Osteocyte (in vitro differentiated cells): Measurements from ENCODE around the gene APBA2. TPM values are rescaled to one million over a fixed set of nuclear protein-coding genes. Genes with fewer than 3 reads are reported as not detected.
A peak's percentile ranks its signal among the peaks of the same experiment; 100 is the strongest.

Experiments
- DNase-seq: peaks from one replicate; pipeline ENCODE4 v3.0.0; 2021; ENCODE audit warnings: mixed read lengths; ENCODE audit not compliant: unreplicated experiment; ENCODE audit errors: extremely low spot score
- H3K27ac Mint-ChIP-seq: one replicate; pipeline ENCODE4 v1.8.0; 2021; ENCODE audit warnings: mild to moderate bottlenecking, mixed read lengths; ENCODE audit not compliant: unreplicated experiment
- H3K27me3 Mint-ChIP-seq: one replicate; pipeline ENCODE4 v1.8.0; 2021; ENCODE audit warnings: mixed read lengths; ENCODE audit not compliant: unreplicated experiment
- H3K36me3 Mint-ChIP-seq: one replicate; pipeline ENCODE4 v1.8.0; 2021; ENCODE audit warnings: mixed read lengths; ENCODE audit not compliant: unreplicated experiment
- H3K4me1 Mint-ChIP-seq: one replicate; pipeline ENCODE4 v1.8.0; 2021; ENCODE audit warnings: mixed read lengths; ENCODE audit not compliant: unreplicated experiment
- H3K4me3 Mint-ChIP-seq: one replicate; pipeline ENCODE4 v1.8.0; 2021; ENCODE audit warnings: mild to moderate bottlenecking, moderate library complexity, mixed read lengths; ENCODE audit not compliant: unreplicated experiment
- H3K9me3 Mint-ChIP-seq: one replicate; pipeline ENCODE4 v1.8.0; 2021; ENCODE audit warnings: mixed read lengths; ENCODE audit not compliant: unreplicated experiment
- CTCF ChIP-seq: fragments of 200-600 bp; sonication (generic); IDR thresholded peaks from 2 replicates; pipeline ENCODE4 v1.5.0; 2021; ENCODE audit warnings: antibody characterized with exemption, mild to moderate bottlenecking, moderate library complexity
- total RNA-seq: library from RNA; stranded (reverse); gene quantifications from 2 replicates; pipeline ENCODE4 v1.2.1, GENCODE V29; 2021

Gene APBA2
- total RNA-seq, 1 donor from 2014 or later = 23.5 TPM

GRCh38 chr15:28974142-28974541, 88.4 kb downstream of the APBA2 start:
- H3K9me3 Mint-ChIP-seq = no peaks in the 10 kb centered on the region
- H3K4me1 Mint-ChIP-seq = peaks cover 26% of the 10 kb centered on the region
- no peak overlapping the region for H3K27ac Mint-ChIP-seq
- TF ChIP-seq CTCF = no peak
- no peaks in the 10 kb centered on the region for H3K27me3 Mint-ChIP-seq
- DNase-seq = peak; percentile 67
- H3K4me3 Mint-ChIP-seq = no peak overlapping the region
- H3K36me3 Mint-ChIP-seq = peaks cover 4% of the 10 kb centered on the region

DNA sequence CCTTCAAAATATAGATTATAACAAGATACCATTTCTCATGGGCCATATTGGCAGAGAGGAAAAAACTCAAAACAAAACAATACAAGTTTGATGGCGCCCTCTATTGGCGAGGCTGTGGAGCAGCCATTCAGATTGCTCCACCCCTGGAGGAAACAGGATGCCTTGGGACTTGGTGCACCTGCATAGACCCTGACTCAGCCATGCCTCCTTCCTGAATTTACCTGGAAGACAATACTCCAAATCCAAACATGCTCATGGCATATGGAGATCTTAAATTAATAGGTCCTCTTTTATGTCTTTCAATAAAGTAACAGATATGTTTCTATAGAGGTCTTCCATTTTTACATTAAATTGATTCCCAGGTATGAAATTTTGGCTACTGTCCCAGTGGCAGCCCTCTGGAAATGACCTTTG, 90.0 kb downstream of the APBA2 start:
- peak; percentile 57 for DNase-seq
- no peaks in the 10 kb centered on the region for H3K9me3 Mint-ChIP-seq
- no peak overlapping the region for H3K4me3 Mint-ChIP-seq
- H3K4me1 Mint-ChIP-seq = peaks cover 35% of the 10 kb centered on the region
- H3K27me3 Mint-ChIP-seq = no peaks in the 10 kb centered on the region
- peak; percentile 62 for TF ChIP-seq CTCF
- no peak overlapping the region for H3K27ac Mint-ChIP-seq
- H3K36me3 Mint-ChIP-seq = peaks cover 4% of the 10 kb centered on the region

DNA sequence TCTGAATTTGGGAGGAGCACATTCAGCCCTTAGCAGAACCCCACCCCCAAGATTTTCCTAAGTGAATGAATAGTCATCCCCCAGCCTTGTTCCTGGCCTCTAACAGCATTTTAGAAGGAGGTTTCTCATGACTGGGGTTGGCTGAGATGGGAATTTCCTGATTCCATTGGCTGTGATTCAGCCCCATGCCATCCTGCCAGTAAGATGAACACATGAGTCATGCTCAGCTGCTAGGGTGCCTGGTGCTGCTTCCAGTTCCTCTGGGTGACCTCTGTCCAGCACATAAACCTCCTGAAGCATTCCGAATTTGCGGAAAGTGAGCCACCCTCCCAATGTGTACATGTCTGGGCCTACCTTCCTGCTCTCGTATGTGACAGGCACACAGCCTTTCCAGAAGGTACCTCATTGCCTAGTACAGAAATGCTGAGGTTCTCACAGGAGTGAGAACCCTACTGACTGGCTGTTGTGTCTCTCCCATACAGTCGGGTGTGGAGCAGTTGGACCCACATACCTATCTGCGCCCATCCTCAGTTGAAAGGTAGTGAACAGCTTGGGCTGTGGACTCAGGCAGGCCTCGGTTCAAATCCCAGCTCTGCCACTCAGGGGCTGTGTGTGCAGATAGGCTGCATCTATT, 91.7 kb downstream of the APBA2 start:
- no peaks in the 10 kb centered on the region for H3K9me3 Mint-ChIP-seq
- H3K4me1 Mint-ChIP-seq = peaks cover 31% of the 10 kb centered on the region
- H3K36me3 Mint-ChIP-seq = no peaks in the 10 kb centered on the region
- peak; percentile 88 for DNase-seq
- H3K27ac Mint-ChIP-seq = peak overlapping the region; percentile 92
- no peaks in the 10 kb centered on the region for H3K27me3 Mint-ChIP-seq
- no peak overlapping the region for H3K4me3 Mint-ChIP-seq
- TF ChIP-seq CTCF = no peak

- DNase-seq = peak; percentile 73
- no peaks in the 10 kb centered on the region for H3K27me3 Mint-ChIP-seq
- no peaks in the 10 kb centered on the region for H3K36me3 Mint-ChIP-seq
- no peak for TF ChIP-seq CTCF
- H3K9me3 Mint-ChIP-seq = no peaks in the 10 kb centered on the region
- peaks cover 28% of the 10 kb centered on the region for H3K4me1 Mint-ChIP-seq
- no peak overlapping the region for H3K4me3 Mint-ChIP-seq
- H3K27ac Mint-ChIP-seq = no peak overlapping the region
Measured at GRCh38 chr15:28978011-28978378, 92.2 kb downstream of the APBA2 start.

- no peaks in the 10 kb centered on the region for H3K27me3 Mint-ChIP-seq
- no peaks in the 10 kb centered on the region for H3K36me3 Mint-ChIP-seq
- TF ChIP-seq CTCF = no peak
- no peak overlapping the region for H3K27ac Mint-ChIP-seq
- peaks cover 28% of the 10 kb centered on the region for H3K4me1 Mint-ChIP-seq
- no peaks in the 10 kb centered on the region for H3K9me3 Mint-ChIP-seq
- H3K4me3 Mint-ChIP-seq = no peak overlapping the region
- no peak for DNase-seq
Measured at GRCh38 chr15:28978661-28979060, 92.9 kb downstream of the APBA2 start.
